HG02763 (cell line): Measurements from ENCODE around the gene TIMM13.

Experiments used
- ATAC-seq: cut with Tn5 transposase; IDR thresholded peaks from one replicate; pipeline ENCODE4 v1.9.1; 2021; ENCODE audit warnings: mild to moderate bottlenecking, moderate library complexity; ENCODE audit not compliant: unreplicated experiment

The TIMM13 gene

GRCh38 chr19:2455851-2456570 lies 28.6 kb upstream of the TIMM13 start:
- peak; percentile 36 for ATAC-seq

GRCh38 chr19:2454962-2455850 lies 27.8 kb upstream of the TIMM13 start:
- ATAC-seq = no peak

- no peak for ATAC-seq
These were observed 27.0 kb upstream of the TIMM13 start for GRCh38 chr19:2454199-2454961.

- ATAC-seq = no peak
These were observed 26.1 kb upstream of the TIMM13 start for GRCh38 chr19:2453431-2454025.

- no peak for ATAC-seq
These were observed 24.4 kb upstream of the TIMM13 start for GRCh38 chr19:2451741-2452140.

- no peak for ATAC-seq
These were observed 23.8 kb upstream of the TIMM13 start for GRCh38 chr19:2451138-2451537.

GRCh38 chr19:2449019-2449418 lies 21.6 kb upstream of the TIMM13 start:
- ATAC-seq = no peak

GRCh38 chr19:2446381-2446780 lies 19.0 kb upstream of the TIMM13 start:
- no peak for ATAC-seq

- ATAC-seq = no peak
These were observed 17.0 kb upstream of the TIMM13 start for GRCh38 chr19:2444251-2445002.

GRCh38 chr19:2443785-2444182 lies 16.4 kb upstream of the TIMM13 start:
- ATAC-seq = no peak

GRCh38 chr19:2443116-2443784 lies 15.9 kb upstream of the TIMM13 start:
- ATAC-seq = no peak

- no peak for ATAC-seq
These were observed 13.8 kb upstream of the TIMM13 start for GRCh38 chr19:2441096-2441752.

- ATAC-seq = no peak
These were observed 13.1 kb upstream of the TIMM13 start for GRCh38 chr19:2440515-2440914.

GRCh38 chr19:2438178-2438577 lies 10.8 kb upstream of the TIMM13 start:
- no peak for ATAC-seq

- ATAC-seq = no peak
These were observed 9.5 kb upstream of the TIMM13 start for GRCh38 chr19:2436926-2437325.

GRCh38 chr19:2436384-2436783 lies 9.0 kb upstream of the TIMM13 start:
- ATAC-seq = no peak

- no peak for ATAC-seq
These were observed 7.4 kb upstream of the TIMM13 start for GRCh38 chr19:2434721-2435265.

- no peak for ATAC-seq
These were observed 6.9 kb upstream of the TIMM13 start for GRCh38 chr19:2434267-2434666.

GRCh38 chr19:2433854-2434253 lies 6.5 kb upstream of the TIMM13 start:
- no peak for ATAC-seq
